Right forelimb (tissue), 1 donor: ENCODE results near the gene ITGAE.
A peak's percentile ranks its signal among the peaks of the same experiment; 100 is the strongest.
"Not testable (repeated sequence)": the region's sequence is repeated elsewhere in the genome, so short reads cannot be mapped to it uniquely, and the experiment has no call there.

Experiments used
- DNase-seq: peaks from one replicate; pipeline ENCODE4 v3.0.0-alpha.2; 2018

The ITGAE gene

GRCh38 chr17:3724378-3725077 lies 76.5 kb downstream of the ITGAE start:
- no peak for DNase-seq

GRCh38 chr17:3723556-3724377 lies 77.2 kb downstream of the ITGAE start, which contains the start of gene HASPIN:
Gene HASPIN (plus strand): TSS chr17:3723903. CDS start chr17:3723936, 33 bp downstream.
- peak; percentile 95 for DNase-seq

- DNase-seq, result no peak
Measured at GRCh38 chr17:3723188-3723555, 77.8 kb downstream of the ITGAE start.

GRCh38 chr17:3722716-3723115 lies 78.3 kb downstream of the ITGAE start:
- DNase-seq, result no peak

- no peak for DNase-seq
Measured at GRCh38 chr17:3719265-3719664, 81.7 kb downstream of the ITGAE start.

- DNase-seq, result no peak
Measured at GRCh38 chr17:3718201-3718600, 82.8 kb downstream of the ITGAE start.

- DNase-seq, result no peak
Measured at GRCh38 chr17:3715296-3715695, 85.7 kb downstream of the ITGAE start.

GRCh38 chr17:3712811-3713463 lies 88.1 kb downstream of the ITGAE start:
- no peak for DNase-seq

- no peak for DNase-seq
Measured at GRCh38 chr17:3710951-3711383, 90.0 kb downstream of the ITGAE start.

GRCh38 chr17:3708366-3708765 lies 92.6 kb downstream of the ITGAE start:
- no peak for DNase-seq

- not testable (repeated sequence) for DNase-seq
Measured at GRCh38 chr17:3705718-3705984, 95.3 kb downstream of the ITGAE start.

GRCh38 chr17:3704931-3705717 lies 95.9 kb downstream of the ITGAE start:
- DNase-seq, result no peak

- DNase-seq, result not testable (repeated sequence)
Measured at GRCh38 chr17:3702041-3702539, 98.9 kb downstream of the ITGAE start.

- DNase-seq, result no peak
Measured at GRCh38 chr17:3699951-3700350, 101.0 kb downstream of the ITGAE start.

- DNase-seq, result no peak
Measured at GRCh38 chr17:3698139-3698538, 102.8 kb downstream of the ITGAE start.

GRCh38 chr17:3697103-3697476 lies 103.9 kb downstream of the ITGAE start:
- no peak for DNase-seq

GRCh38 chr17:3695723-3696411 lies 105.1 kb downstream of the ITGAE start, which contains the start of gene P2RX5:
Gene P2RX5 (minus strand): TSS chr17:3696155. CDS start chr17:3696005, 150 bp downstream.
- DNase-seq, result peak; percentile 66

- DNase-seq, result no peak
Measured at GRCh38 chr17:3695129-3695722, 105.8 kb downstream of the ITGAE start.

GRCh38 chr17:3693829-3694231 lies 107.2 kb downstream of the ITGAE start:
- DNase-seq, result no peak

GRCh38 chr17:3693141-3693540 lies 107.8 kb downstream of the ITGAE start:
- DNase-seq, result no peak

- no peak for DNase-seq
Measured at GRCh38 chr17:3692346-3692745, 108.6 kb downstream of the ITGAE start.

- no peak for DNase-seq
Measured at GRCh38 chr17:3691617-3692067, 109.3 kb downstream of the ITGAE start.
